ENCODE results near the gene ANKDD1A. TPM values are rescaled to one million over a fixed set of nuclear protein-coding genes. Genes with fewer than 3 reads are reported as not detected.

Gene ANKDD1A
- total and polyA plus RNA-seq, 3 donors from 2014 or later: 11.1 to 34.9 (median 31.8) TPM

GRCh38 chr15:64884679-64885078, 27.0 kb upstream of the ANKDD1A start:
- H3K9me3 ChIP-seq: no peaks in the 10 kb centered on the region
- 90 to 91% methylated on average over 5 of the region's 5 CpGs for WGBS, 2 donors
- DNase-seq: no peak
- no peaks in the 10 kb centered on the region for H3K36me3 ChIP-seq (ENCODE audit: low read depth, missing control alignments)
- intact Hi-C loops (cut with DNase I; ENCODE audit: low total_unique reads): no loop called here
- H3K27ac ChIP-seq: no peak overlapping the region
- H3K27me3 ChIP-seq: no peaks in the 10 kb centered on the region
- TF ChIP-seq POLR2A (IDR thresholded peaks at IDR 0.05) (no peak), CTCF (IDR thresholded peaks at IDR 0.05) (no peak)
- H3K4me3 ChIP-seq: no peak overlapping the region
- H3K4me1 ChIP-seq: peaks cover 21% of the 10 kb centered on the region

GRCh38 chr15:64888336-64888735, 23.4 kb upstream of the ANKDD1A start:
- no peak for TF ChIP-seq CTCF (IDR thresholded peaks at IDR 0.05)
- no peak for TF ChIP-seq POLR2A (IDR thresholded peaks at IDR 0.05)

GRCh38 chr15:64891561-64891960, 20.1 kb upstream of the ANKDD1A start:
- peak overlapping the region in 1 of 2 donors; percentile 14 for H3K27ac ChIP-seq
- no peak for DNase-seq

More at GRCh38 chr15:64888336-64888735, 23.4 kb upstream of the ANKDD1A start:
- H3K27ac ChIP-seq: no peak overlapping the region
- 74 to 89% methylated on average over 6 of the region's 6 CpGs for WGBS, 2 donors
- H3K36me3 ChIP-seq (ENCODE audit: low read depth, missing control alignments): no peaks in the 10 kb centered on the region
- intact Hi-C loops (cut with DNase I; ENCODE audit: low total_unique reads): no loop called here
- no peaks in the 10 kb centered on the region for H3K27me3 ChIP-seq
- no peak overlapping the region for H3K4me3 ChIP-seq
- peaks cover 22% of the 10 kb centered on the region for H3K4me1 ChIP-seq
- no peak for DNase-seq
- H3K9me3 ChIP-seq: no peaks in the 10 kb centered on the region

GRCh38 chr15:64892847-64893403, 18.8 kb upstream of the ANKDD1A start:
- no peaks in the 10 kb centered on the region for H3K27me3 ChIP-seq
- peak; percentile 62 for DNase-seq
- H3K4me3 ChIP-seq: no peak overlapping the region
- H3K36me3 ChIP-seq (ENCODE audit: low read depth, missing control alignments): no peaks in the 10 kb centered on the region
- no peak for TF ChIP-seq CTCF (IDR thresholded peaks at IDR 0.05)
- TF ChIP-seq POLR2A (IDR thresholded peaks at IDR 0.05): no peak
- H3K27ac ChIP-seq: peak overlapping the region; percentile 85 to 86
- intact Hi-C loops (cut with DNase I; ENCODE audit: low total_unique reads): no loop called here
- H3K4me1 ChIP-seq: peaks cover 55% of the 10 kb centered on the region
- 71 to 77% methylated on average over 8 of the region's 8 CpGs for WGBS, 2 donors
- H3K9me3 ChIP-seq: no peaks in the 10 kb centered on the region

More at GRCh38 chr15:64891561-64891960, 20.1 kb upstream of the ANKDD1A start:
- Histone ChIP-seq H3K36me3 (ENCODE audit: low read depth, missing control alignments) (no peaks in the 10 kb centered on the region), H3K4me1 (peaks cover 41% of the 10 kb centered on the region), H3K9me3 (no peaks in the 10 kb centered on the region), H3K4me3 (no peak overlapping the region), H3K27me3 (no peaks in the 10 kb centered on the region)
- TF ChIP-seq CTCF (IDR thresholded peaks at IDR 0.05): no peak
- TF ChIP-seq POLR2A (IDR thresholded peaks at IDR 0.05): no peak
- intact Hi-C loops (cut with DNase I; ENCODE audit: low total_unique reads): no loop called here

Data from testis (tissue), 3 donors.